ENCODE data around the gene GALNT10.

GALNT10 gene

GRCh38 chr5:154321546-154321945, 131.0 kb downstream of the GALNT10 start:
- DNase-seq (ENCODE audit: low spot score): no peak

DNA sequence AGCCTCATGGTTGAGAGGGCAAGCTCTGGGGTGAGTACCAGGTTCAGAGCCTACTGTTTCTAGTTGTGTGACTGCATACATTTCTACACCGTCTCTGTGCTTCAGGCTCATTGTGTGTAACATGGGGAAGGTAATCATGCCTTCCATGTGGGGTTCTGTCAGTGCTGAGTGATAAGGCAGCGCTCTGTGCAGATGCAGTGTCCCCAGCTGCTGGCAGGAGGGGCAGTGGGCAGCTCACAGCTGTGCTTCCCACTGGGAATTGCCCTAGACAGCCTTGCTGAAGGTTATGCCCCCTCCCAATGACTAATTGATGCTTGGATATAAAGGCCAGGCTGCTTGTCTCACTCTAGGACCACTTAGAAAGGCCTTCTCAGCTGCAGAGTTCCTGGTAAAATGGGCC, 133.5 kb downstream of the GALNT10 start:
- DNase-seq (ENCODE audit: low spot score): no peak

GRCh38 chr5:154325566-154325965, 135.0 kb downstream of the GALNT10 start:
- DNase-seq (ENCODE audit: low spot score): no peak

GRCh38 chr5:154329062-154329461, 138.5 kb downstream of the GALNT10 start:
- no peak for DNase-seq (ENCODE audit: low spot score)

DNA sequence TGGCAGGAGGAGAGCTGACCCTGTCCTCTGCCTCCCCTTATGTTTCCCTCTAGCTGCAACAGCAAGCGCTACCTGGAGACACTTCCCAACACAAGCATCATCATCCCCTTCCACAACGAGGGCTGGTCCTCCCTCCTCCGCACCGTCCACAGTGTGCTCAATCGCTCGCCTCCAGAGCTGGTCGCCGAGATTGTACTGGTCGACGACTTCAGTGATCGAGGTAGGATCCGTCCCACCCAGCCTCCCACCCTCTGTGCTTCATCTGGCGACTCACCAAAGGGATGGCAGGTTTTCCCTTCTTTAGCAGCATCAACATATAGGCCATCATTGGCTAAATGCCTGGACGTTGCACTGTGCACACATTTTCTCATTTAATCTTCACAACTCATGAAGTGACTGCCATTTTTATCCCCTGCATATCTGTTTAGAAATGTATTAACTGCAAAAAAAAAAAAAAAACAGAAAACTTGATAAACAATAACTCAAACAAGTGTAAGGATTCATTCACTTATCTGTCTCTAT, 139.0 kb downstream of the GALNT10 start:
- DNase-seq (ENCODE audit: low spot score): no peak

GRCh38 chr5:154330097-154330667, 139.6 kb downstream of the GALNT10 start:
- DNase-seq (ENCODE audit: low spot score): no peak

DNA sequence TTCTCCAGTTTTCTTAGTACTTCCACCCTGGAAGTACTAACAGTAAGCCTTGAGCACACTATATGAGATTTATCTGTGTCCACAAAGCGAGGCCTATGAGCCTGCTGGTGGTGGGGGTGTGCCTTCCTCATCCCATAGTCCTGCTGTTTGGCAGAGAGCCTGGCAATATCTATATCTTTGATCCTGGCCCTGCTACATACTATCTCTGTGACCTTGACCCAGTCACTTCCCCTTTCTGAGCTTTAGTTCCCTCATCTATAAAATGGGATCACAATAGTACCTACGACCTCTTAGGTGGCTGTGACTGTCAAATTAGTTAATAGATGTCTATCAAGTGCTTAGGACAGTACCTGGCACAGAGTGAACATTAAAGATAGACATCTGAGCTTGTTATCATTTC, 140.7 kb downstream of the GALNT10 start:
- DNase-seq (ENCODE audit: low spot score): no peak

DNA sequence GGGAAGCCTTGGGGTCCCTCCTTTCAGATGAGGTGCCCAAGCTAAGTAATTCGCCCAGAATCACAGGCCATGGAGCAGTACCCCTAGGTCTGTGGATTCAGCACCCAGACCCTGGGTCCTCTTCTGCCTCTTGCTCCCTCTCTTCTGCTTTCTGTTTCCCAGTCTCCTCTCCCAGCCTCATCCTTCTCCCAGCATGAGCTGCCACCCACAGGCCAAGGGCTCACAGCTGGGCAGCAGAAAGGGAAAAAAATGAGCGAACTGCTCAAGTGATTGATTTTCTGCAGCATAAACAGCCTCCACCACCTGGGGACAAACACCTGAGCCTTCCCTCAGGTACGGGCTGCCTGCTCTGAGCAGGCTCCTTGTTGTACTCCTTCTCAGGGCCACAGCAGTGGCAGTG, 141.4 kb downstream of the GALNT10 start:
- DNase-seq (ENCODE audit: low spot score): no peak

DNA sequence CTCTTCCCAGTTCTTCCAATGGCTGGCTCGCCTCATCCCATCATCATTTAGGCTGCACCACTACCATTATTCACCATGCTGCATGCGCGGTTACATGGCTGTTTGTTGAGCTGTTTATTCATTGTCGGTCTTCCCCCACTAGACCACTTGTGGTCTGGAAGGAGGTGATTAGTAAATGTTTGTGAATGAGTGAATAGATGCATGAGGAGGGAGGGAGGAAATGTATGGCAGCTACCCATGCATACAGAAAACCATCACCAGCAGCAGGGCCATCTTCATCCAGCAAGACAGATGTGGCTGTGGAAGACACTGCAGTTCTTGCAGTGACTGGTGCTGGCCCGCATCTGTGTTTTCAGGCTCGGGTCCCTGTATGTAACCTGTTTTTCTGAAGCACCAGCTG, 141.9 kb downstream of the GALNT10 start:
- DNase-seq (ENCODE audit: low spot score): no peak

DNA sequence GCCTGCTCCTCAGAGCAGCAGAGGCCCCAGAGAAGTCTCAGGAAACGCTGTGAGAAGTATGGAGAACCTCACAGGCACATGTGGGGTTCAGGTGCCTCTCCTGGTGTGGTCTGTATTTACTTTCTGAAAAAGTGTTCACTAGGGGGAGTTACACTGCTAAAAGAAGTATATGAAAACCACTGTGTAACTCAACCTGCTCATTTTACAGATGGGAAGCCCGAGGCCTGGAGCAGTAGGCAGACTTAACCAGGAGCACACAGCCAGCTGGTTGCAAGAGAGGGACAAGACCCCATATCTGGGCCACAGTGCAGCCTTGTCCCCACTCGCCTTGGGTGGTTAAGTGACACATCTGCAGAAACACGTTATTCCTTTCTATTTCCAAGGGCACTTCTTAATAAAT, 142.5 kb downstream of the GALNT10 start:
- no peak for DNase-seq (ENCODE audit: low spot score)

DNA sequence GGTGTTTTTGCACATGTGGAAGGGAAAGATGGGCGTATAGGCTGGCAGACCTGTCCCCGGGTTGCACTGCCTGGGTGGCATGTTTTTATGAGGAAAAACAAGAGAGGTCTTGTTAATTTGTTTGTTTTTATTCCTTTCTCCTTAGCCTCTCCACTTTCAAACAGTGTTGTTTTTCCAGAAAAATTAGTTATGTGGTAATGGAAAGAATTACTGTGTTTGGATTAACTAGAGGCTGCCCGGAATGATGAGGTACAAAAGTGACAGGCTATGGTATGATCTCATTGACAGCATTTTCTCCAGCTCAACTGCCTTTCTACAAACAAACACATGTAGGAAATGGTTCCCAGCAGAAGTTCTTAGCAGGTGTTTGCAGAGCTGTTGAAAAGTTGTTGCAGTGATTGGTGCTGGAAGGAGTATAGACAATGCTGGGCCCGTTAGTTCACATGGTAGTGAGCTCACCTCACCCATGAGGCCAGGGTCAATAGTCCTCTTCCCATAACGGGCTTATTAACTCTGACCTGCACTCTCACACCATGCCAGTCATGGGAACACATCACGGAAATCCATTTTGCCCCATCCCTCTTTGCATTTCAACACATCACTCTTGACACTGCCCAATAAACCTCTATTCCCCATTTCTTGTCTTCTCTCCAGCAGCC, 144.0 kb downstream of the GALNT10 start:
- no peak for DNase-seq (ENCODE audit: low spot score)

GRCh38 chr5:154335065-154335448, 144.5 kb downstream of the GALNT10 start:
- DNase-seq (ENCODE audit: low spot score): no peak

- DNase-seq (ENCODE audit: low spot score): no peak
Observed at GRCh38 chr5:154341620-154342019, 151.1 kb downstream of the GALNT10 start.

DNA sequence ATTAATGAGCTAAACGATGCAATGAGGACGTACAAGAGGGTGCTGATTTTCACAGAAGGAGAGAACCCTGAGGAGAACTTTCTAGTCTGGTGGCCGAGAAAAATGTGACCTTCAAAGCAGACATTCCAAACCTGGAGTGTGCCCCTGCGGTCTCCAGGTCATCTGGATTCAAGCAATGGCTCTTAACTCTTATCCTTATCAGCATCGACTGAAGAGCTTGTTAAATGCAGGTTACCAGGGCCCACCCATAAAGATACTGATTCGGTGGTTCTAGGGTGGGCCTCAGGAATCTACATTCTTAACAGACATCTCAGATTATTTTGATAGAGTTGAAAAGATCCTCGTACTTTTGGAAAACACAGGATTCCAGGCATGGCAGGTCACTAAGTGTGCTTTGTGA, 151.7 kb downstream of the GALNT10 start:
- no peak for DNase-seq (ENCODE audit: low spot score)

GRCh38 chr5:154342963-154343362, 152.4 kb downstream of the GALNT10 start:
- no peak for DNase-seq (ENCODE audit: low spot score)

DNA sequence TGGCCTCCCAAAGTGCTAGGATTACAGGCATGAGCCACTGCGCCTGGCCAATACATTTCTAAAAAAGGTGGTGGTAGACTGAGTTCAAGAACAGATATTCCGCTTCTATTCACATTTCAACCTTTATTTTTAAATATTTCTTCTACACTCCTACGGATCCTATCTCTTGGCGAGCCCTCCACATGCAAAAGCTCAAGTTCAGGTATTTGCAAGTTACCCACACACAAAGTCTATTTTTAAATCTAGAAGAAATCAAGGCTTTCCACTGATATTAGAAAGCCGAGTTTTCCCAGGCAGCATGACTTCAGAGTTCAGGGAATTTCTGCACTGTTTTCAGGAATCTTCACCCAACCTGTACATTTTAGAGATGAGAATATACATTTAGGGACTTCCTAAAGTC, 153.9 kb downstream of the GALNT10 start:
- no peak for DNase-seq (ENCODE audit: low spot score)

GRCh38 chr5:154345255-154345952, 154.9 kb downstream of the GALNT10 start:
- DNase-seq (ENCODE audit: low spot score): no peak

DNA sequence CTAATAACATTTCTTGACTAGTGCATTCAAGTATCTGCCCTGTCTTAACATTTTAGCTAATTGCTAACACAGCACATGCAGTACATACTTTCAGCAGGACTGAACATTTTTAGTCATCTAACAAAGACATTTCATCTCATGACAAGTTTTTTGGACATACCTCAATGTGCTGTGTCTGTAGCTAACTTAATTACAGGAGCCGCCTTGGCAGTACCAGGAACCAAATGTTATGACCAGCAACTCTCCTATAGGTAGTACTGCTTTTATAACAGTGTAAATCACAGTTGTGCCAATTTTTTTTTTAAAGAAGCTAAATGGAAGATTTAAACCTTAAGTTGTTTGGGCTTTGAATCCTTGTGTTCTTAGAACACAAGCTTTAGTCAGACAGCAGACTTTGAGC, 155.9 kb downstream of the GALNT10 start:
- no peak for DNase-seq (ENCODE audit: low spot score)

GRCh38 chr5:154349626-154350264, 159.2 kb downstream of the GALNT10 start:
- no peak for DNase-seq (ENCODE audit: low spot score)

- no peak for DNase-seq (ENCODE audit: low spot score)
Observed at GRCh38 chr5:154351141-154351540, 160.6 kb downstream of the GALNT10 start.

DNA sequence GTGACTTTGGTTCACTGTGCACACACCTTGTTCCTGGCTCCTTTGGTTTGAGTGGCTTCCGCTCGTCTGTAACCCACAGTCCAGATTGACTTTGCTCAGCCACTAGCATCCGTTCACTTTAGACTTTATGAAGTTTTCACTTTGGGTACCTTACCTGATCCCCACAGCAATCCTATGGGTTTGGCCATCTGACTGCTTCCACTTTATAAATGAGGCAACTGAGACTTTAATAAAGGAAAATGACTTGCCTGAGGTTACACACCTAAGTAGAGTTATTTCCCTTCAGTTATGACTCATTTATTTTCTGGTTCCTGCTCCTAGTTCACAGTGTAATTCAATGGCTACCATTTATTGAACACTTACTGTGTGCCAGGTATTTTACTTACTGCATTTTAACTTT, 161.0 kb downstream of the GALNT10 start:
- no peak for DNase-seq (ENCODE audit: low spot score)

DNA sequence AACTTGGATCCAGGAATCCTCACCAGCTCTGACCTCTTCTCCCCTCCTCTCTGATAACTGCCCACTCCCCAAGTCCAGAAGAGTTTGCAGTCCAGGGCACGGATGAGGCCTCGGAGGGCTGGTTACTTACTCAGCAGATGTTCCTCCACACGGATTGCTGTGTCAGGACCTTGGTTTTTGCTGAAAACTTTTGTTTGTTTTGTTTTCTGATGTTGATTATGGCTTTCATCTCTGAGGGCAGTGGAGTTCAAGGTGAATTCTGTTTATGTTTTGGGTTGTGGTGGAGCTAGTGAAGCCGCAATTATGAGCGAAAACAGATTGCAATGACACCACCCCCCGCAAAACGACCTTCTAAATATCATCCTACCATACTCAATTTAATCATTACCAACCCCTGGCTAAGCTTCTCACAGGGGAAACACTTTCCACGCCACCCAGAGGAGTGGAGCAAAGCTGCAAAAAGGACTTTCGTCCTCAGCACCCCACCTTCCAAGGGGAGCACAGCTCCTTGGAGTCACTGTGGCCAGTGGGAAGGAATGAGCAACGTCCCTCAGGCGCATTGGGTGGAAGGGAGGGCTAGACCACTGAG, 162.5 kb downstream of the GALNT10 start:
- DNase-seq (ENCODE audit: low spot score): no peak
